GM23248 (cell line): Measurements from ENCODE around the gene PI4KA. TPM values are rescaled to one million over a fixed set of nuclear protein-coding genes. Genes with fewer than 3 reads are reported as not detected.
"Not testable (repeated sequence)": the region's sequence is repeated elsewhere in the genome, so short reads cannot be mapped to it uniquely, and the experiment has no call there.

Source experiments
- DNase-seq: peaks from one replicate; pipeline ENCODE4 v3.0.0-alpha.2; 2015
- H2AFZ ChIP-seq: fragments of 200-600 bp; sonication (generic); 2 replicates; pipeline ENCODE4 v1.6.1; 2016; ENCODE audit warnings: antibody characterized with exemption
- H3F3A ChIP-seq: fragments of 200-600 bp; sonication (generic); 2 replicates; pipeline ENCODE4 v1.6.1; 2016; ENCODE audit warnings: mild to moderate bottlenecking, antibody characterized with exemption, mixed run types; ENCODE audit not compliant: insufficient read depth
- H3K27ac ChIP-seq: fragments of 200-600 bp; sonication (generic); 2 replicates; pipeline ENCODE4 v1.5.1; 2016; ENCODE audit warnings: mild to moderate bottlenecking
- H3K27me3 ChIP-seq: fragments of 200-600 bp; sonication (generic); replicated peaks from 2 replicates; pipeline ENCODE4 v1.6.1; 2016; ENCODE audit warnings: mild to moderate bottlenecking; ENCODE audit not compliant: insufficient read depth
- H3K36me3 ChIP-seq: fragments of 200-600 bp; sonication (generic); 2 replicates; pipeline ENCODE4 v1.6.1; 2016; ENCODE audit warnings: low read depth, mild to moderate bottlenecking
- H3K4me1 ChIP-seq: fragments of 200-600 bp; sonication (generic); 2 replicates; pipeline ENCODE4 v1.6.1; 2016; ENCODE audit warnings: mild to moderate bottlenecking; ENCODE audit not compliant: insufficient read depth
- H3K4me2 ChIP-seq: fragments of 200-600 bp; sonication (generic); one replicate; pipeline ENCODE4 v1.6.1; 2016; ENCODE audit warnings: mild to moderate bottlenecking; ENCODE audit not compliant: unreplicated experiment
- H3K4me3 ChIP-seq: fragments of 200-600 bp; sonication (generic); 2 replicates; pipeline ENCODE4 v1.5.1; 2016; ENCODE audit warnings: mild to moderate bottlenecking
- H3K79me2 ChIP-seq: fragments of 200-600 bp; sonication (generic); 2 replicates; pipeline ENCODE4 v1.6.1; 2016; ENCODE audit warnings: mild to moderate bottlenecking; ENCODE audit not compliant: insufficient read depth
- H3K9ac ChIP-seq: fragments of 200-600 bp; sonication (generic); 2 replicates; pipeline ENCODE4 v1.6.1; 2016; ENCODE audit warnings: mild to moderate bottlenecking
- H3K9me2 ChIP-seq: fragments of 200-600 bp; sonication (generic); 2 replicates; pipeline ENCODE4 v1.6.1; 2016; ENCODE audit warnings: mixed run types, mild to moderate bottlenecking, moderate library complexity; ENCODE audit not compliant: insufficient read depth
- H3K9me3 ChIP-seq: fragments of 200-600 bp; sonication (generic); one replicate; pipeline ENCODE4 v1.6.1; 2017; ENCODE audit warnings: low read depth
- H4K20me1 ChIP-seq: fragments of 200-600 bp; sonication (generic); 2 replicates; pipeline ENCODE4 v1.6.0; 2016; ENCODE audit not compliant: insufficient read depth
- EZH2 ChIP-seq: fragments of 200-600 bp; sonication (generic); IDR thresholded peaks from 2 replicates; pipeline ENCODE4 v1.6.1; 2018; ENCODE audit warnings: antibody characterized with exemption, mild to moderate bottlenecking; ENCODE audit not compliant: insufficient read depth, poor library complexity, severe bottlenecking
- EZH2phosphoT487 ChIP-seq: fragments of 200-600 bp; sonication (generic); IDR thresholded peaks from 2 replicates; pipeline ENCODE4 v1.6.1; 2018; ENCODE audit warnings: antibody characterized with exemption, moderate library complexity, mild to moderate bottlenecking, low read depth; ENCODE audit not compliant: insufficient read depth
- WGBS, 2 experiments: methylation state at CpG; one replicate each; pipeline ENCODE4 v1.1.6; 2015 to 2017; ENCODE audit warnings: low lambda C conversion rate in 2 of 2, low coverage in 1 of 2; ENCODE audit errors: missing lambda C conversion rate in 2 of 2; 5-methylcytosine and 5-hydroxymethylcytosine counted together
- in situ Hi-C: fragments of 300-500 bp; cut with MboI; formaldehyde crosslinking; loops from 2 replicates; pipeline ENCODE4 v1.15.0; 2020
- polyA plus RNA-seq: library from polyadenylated mRNA; unstranded; fragments of >200 nt; fragmentation: Nextera tagmentation; extraction: Ambion mirVana; gene quantifications from 2 replicates; pipeline ENCODE4 v1.2.1, GENCODE V29; 2016
- total RNA-seq: library from RNA; depleted of rRNA; stranded (reverse); fragments of >200 nt; shearing (Covaris generic); gene quantifications from 2 replicates; pipeline ENCODE4 v1.2.3, GENCODE V29; 2014

Gene PI4KA
- total and polyA plus RNA-seq, 2 experiments from 2014 or later, result 31.1 to 34.5 TPM

DNA sequence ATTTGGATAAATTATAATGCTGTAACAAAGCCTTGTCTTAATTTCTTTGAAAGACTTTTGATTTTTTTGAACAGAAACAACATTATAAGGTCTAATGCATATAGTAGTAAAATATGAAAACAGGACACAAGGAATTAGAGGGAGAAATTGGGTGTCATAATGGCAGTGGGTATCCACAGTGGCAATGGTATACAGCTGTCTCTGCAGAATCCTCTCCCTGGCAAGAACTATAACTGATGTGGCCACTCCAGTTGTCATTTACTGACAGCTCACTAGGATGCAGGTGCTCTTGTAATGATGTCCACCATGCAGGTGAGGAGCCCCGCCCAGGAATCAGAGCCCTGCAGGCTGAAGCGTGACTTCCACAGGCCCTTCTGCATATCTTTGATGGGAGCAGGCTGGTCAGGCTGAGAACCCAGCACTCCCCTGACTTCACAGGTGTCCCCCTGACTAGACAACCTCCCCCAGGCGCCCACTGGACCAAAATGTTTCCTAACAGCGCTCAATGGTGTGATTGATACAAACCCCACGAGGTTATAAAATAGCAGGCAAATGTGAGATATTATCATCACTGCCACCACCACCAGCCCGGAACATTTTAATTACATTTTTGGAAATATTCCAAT lies 117.5 kb downstream of the PI4KA start:
- Histone ChIP-seq H3K4me2 (no peak overlapping the region), H3K9me2 (no peaks in the 10 kb centered on the region), H3K79me2 (no peaks in the 10 kb centered on the region), H3K27ac (no peak overlapping the region), H3K4me1 (no peaks in the 10 kb centered on the region), H3K36me3 (peaks cover 14% of the 10 kb centered on the region), H3K9ac (no peak overlapping the region), H3F3A (peaks cover 8% of the 10 kb centered on the region), H3K9me3 (no peaks in the 10 kb centered on the region), H3K27me3 (no peaks in the 10 kb centered on the region), H4K20me1 (no peaks in the 10 kb centered on the region), H2AFZ (no peak overlapping the region), H3K4me3 (no peak overlapping the region)
- no peak for DNase-seq
- in situ Hi-C loops, result no loop called here
- 83 to 87% methylated on average over 6 of the region's 6 CpGs for WGBS, 2 experiments
- TF ChIP-seq EZH2 (no peak), EZH2phosphoT487 (no peak)

DNA sequence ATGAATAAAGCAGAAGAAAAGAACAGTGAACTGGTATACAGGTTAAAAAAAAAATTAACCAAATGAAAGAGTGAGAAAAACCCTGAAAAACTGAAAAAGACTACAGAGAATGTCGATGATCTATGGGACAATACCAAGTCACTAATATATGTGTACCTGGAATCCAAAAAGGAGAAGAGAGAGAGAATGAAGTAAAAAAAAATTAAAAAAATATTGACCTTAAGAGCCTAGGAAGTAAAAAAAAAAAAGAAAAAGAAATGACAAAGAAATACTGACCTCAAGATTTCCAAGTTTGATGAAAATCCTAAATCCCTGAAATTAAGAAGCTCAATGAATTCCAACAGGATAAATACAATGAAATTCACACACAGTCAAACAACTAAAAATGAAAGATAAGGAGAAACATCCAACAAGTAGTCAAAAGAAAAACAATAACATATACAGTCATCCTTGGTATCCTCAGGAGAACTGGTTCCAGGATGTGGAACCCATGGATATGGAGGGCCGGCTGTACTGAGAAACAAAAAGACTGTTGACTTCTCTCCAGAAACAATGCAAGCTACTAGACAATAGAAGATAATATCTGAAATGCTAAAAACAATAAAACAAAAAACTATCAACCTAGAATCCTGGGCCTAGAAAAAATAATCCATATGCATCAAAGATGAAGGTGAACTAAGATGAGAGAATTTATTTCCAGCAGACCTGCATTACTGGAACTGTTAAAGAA lies 118.2 kb downstream of the PI4KA start:
- H3K27me3 ChIP-seq, result no peaks in the 10 kb centered on the region
- H3K4me2 ChIP-seq, result no peak overlapping the region
- no peaks in the 10 kb centered on the region for H3K9me3 ChIP-seq
- no peak overlapping the region for H3K9ac ChIP-seq
- WGBS, 2 experiments, result 94 to 100% methylated on average over 2 of the region's 2 CpGs
- no peak overlapping the region for H3K4me3 ChIP-seq
- in situ Hi-C loops, result no loop called here
- peaks cover 14% of the 10 kb centered on the region for H3K36me3 ChIP-seq
- no peaks in the 10 kb centered on the region for H4K20me1 ChIP-seq
- peaks cover 8% of the 10 kb centered on the region for H3F3A ChIP-seq
- H2AFZ ChIP-seq, result no peak overlapping the region
- H3K79me2 ChIP-seq, result no peaks in the 10 kb centered on the region
- no peak overlapping the region for H3K27ac ChIP-seq
- DNase-seq, result no peak
- no peaks in the 10 kb centered on the region for H3K4me1 ChIP-seq
- no peaks in the 10 kb centered on the region for H3K9me2 ChIP-seq
- no peak for TF ChIP-seq EZH2phosphoT487
- no peak for TF ChIP-seq EZH2

DNA sequence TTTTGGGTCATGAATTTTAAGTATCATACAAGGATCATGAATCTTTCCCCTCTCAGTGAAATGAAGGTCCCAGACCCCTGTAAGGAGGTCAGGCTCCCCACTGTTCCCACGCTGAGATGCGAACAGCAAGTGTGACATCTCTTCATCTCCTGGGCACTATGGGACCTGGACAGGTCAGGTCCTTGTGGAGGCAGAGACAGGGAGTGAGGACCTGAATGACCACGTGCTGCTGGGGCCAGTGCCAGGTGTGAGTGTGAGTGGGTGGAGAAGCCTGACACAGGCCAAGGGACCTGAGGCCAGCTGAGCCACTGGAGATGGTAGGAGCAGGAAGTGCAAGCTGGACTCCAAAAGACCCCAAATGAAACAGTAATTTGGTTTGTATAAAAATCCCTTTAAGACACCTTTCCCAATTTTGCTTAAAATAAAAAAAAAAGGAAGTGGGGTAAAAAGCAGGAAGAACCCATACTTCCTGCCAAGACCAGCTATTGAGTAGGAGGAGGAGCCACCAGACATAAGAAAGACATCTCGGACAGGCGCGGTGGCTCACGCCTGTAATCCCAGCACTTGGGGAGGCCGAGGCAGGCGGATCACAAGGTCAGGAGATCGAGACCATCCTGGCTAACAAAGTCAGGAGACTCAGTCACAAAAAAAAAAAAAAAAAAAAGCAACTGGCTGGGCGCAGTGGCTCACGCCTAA lies 120.1 kb downstream of the PI4KA start:
- H3K9ac ChIP-seq, result no peak overlapping the region
- in situ Hi-C loops, result no loop called here
- H3K27ac ChIP-seq, result no peak overlapping the region
- H2AFZ ChIP-seq, result no peak overlapping the region
- no peaks in the 10 kb centered on the region for H3K4me1 ChIP-seq
- no peak for DNase-seq
- no peaks in the 10 kb centered on the region for H3K9me3 ChIP-seq
- no peaks in the 10 kb centered on the region for H3K79me2 ChIP-seq
- WGBS, 2 experiments, result 94 to 95% methylated on average over 12 of the region's 12 CpGs
- H3F3A ChIP-seq, result peaks cover 8% of the 10 kb centered on the region
- H3K36me3 ChIP-seq, result peaks cover 10% of the 10 kb centered on the region
- H3K27me3 ChIP-seq, result no peaks in the 10 kb centered on the region
- no peak overlapping the region for H3K4me3 ChIP-seq
- no peaks in the 10 kb centered on the region for H3K9me2 ChIP-seq
- TF ChIP-seq EZH2phosphoT487, result no peak
- no peak for TF ChIP-seq EZH2
- H4K20me1 ChIP-seq, result no peaks in the 10 kb centered on the region
- no peak overlapping the region for H3K4me2 ChIP-seq

DNA sequence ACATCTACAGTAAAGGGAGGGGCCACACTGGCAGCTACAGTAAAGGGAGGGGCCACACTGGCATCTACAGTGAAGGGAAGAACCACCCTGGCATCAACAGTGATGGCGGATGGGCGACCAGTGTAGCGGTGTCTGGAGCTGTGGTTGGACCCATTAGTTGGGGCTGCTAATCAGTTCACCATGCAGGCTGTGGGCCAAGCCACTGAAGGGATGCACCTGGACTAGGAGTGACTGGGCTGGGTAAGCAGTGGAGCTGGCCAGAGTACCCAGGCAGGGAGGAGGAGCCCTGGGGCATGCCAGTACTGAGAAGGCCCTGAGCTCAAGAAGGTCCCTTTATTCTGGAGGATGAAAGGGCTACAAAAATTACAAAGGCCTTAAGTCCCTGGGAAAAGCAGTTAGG lies 121.7 kb downstream of the PI4KA start:
- H3K27me3 ChIP-seq, H3K79me2 ChIP-seq, H3K27ac ChIP-seq, H3F3A ChIP-seq, H2AFZ ChIP-seq, H3K9ac ChIP-seq, H3K4me2 ChIP-seq, H3K9me3 ChIP-seq, DNase-seq, H4K20me1 ChIP-seq, in situ Hi-C loops, H3K36me3 ChIP-seq, H3K4me3 ChIP-seq, H3K9me2 ChIP-seq, H3K4me1 ChIP-seq: not testable (repeated sequence)
- WGBS, 2 experiments, result 98 to 100% methylated on average over 3 of the region's 3 CpGs

DNA sequence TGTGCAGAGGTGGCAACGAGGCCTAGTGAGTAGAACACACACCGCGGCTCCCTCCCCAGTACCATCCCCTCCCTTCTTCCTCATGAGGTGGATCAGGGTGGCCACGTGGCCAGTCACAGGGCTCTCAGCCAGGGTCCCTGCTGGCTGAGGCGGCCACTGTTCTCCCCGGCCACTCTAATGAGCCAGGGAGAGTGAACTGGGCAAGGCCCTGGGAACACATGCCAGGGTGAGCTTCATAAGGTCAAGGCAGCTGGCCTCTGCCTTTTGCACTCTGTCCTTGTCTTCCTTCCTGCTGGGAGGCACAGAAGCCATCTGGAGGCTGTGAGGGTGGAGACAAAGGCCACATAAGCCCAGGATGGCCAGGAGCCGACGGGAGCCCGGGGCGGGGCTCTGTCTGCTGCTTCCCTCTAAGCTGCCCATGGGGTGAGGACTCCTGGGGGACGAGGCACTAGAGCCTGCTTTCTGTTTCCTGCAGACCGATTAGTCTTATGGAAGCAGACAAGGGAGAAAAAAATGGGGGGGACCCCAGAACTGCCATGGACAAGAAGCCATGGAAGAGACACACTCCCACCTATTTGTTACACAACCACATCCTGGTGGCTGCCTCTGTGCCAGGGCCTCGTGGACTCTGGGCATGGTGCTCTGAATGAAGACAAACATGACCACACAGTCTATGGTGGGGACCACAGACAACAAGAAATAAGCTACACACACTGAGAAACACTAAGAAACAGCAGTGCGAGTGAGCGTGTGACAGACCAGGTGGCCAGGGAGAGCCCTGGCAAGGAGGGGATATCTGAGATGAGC lies 123.1 kb downstream of the PI4KA start:
- H3K9ac ChIP-seq, H3K36me3 ChIP-seq, H3K9me2 ChIP-seq, DNase-seq, H2AFZ ChIP-seq, H3K27me3 ChIP-seq, H3K4me1 ChIP-seq, H3K27ac ChIP-seq, H3F3A ChIP-seq, H3K79me2 ChIP-seq, H3K4me3 ChIP-seq, H3K9me3 ChIP-seq, H3K4me2 ChIP-seq, H4K20me1 ChIP-seq, in situ Hi-C loops: not testable (repeated sequence)
- WGBS, 2 experiments, result 89 to 95% methylated on average over 10 to 11 of the region's 15 CpGs

DNA sequence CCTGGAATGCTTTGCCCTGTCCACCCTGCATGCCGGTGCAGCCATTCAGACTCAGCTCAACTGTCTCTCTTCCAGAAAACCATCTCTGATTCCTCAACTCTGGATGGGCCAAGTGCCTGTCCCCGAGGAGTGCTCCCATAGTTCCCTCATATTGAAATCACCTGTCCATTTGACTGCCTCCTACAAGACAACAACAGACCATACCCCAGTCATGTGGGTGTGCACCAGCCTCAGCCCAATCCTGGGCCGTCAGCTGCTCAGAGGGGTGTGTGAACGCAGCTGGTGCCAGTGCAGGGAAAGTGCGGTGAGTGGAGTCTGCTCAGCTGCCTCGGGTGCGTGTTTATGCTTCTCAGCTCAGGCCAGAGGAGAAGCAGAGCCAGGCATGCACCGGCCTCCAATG lies 126.2 kb downstream of the PI4KA start:
- H3K36me3 ChIP-seq, H3K79me2 ChIP-seq, H3K9ac ChIP-seq, H3K27ac ChIP-seq, H3K9me2 ChIP-seq, in situ Hi-C loops, H3K9me3 ChIP-seq, H3K27me3 ChIP-seq, H2AFZ ChIP-seq, H4K20me1 ChIP-seq, H3K4me3 ChIP-seq, H3K4me2 ChIP-seq, H3K4me1 ChIP-seq, DNase-seq, H3F3A ChIP-seq: not testable (repeated sequence)
- 87 to 98% methylated on average over 3 to 6 of the region's 8 CpGs for WGBS, 2 experiments
